Thyroid gland (tissue), 4 donors: ENCODE measurements around the gene TEX2. TPM values are rescaled to one million over a fixed set of nuclear protein-coding genes. Genes with fewer than 3 reads are reported as not detected.

Experiments
- DNase-seq, 2 donors: peaks; one replicate each; pipeline ENCODE4 v3.0.0-alpha.2; 2019
- H3K27ac ChIP-seq, 3 donors: fragments of 200-600 bp; sonication (generic); 1 replicate in 2 of 3; 2 replicates in 1 of 3; pipeline ENCODE4 v1.5.1; 2016 to 2019; ENCODE audit warnings: mild to moderate bottlenecking in 1 of 3, moderate library complexity in 1 of 3
- H3K27me3 ChIP-seq: fragments of 200-600 bp; sonication (generic); one replicate; pipeline ENCODE4 v1.5.1; 2019
- H3K36me3 ChIP-seq, 2 donors: fragments of 200-600 bp; sonication (generic); one replicate each; pipeline ENCODE4 v1.5.1; 2016 to 2019
- H3K4me1 ChIP-seq, 2 donors: fragments of 200-600 bp; sonication (generic); one replicate each; pipeline ENCODE4 v1.5.1; 2017 to 2019
- H3K4me3 ChIP-seq, 3 donors: fragments of 200-600 bp; sonication (generic); replicated peaks in 1 of 3; 1 replicate in 2 of 3; 2 replicates in 1 of 3; pipeline ENCODE4 v1.5.1; 2016; ENCODE audit warnings: mild to moderate bottlenecking in 1 of 3
- H3K9me3 ChIP-seq: fragments of 200-600 bp; sonication (generic); one replicate; pipeline ENCODE4 v1.5.1; 2017
- POLR2A ChIP-seq, 2 donors: fragments of 450-650 bp; IDR thresholded peaks; one replicate each; pipeline ENCODE4 v1.6.1; 2017; ENCODE audit warnings: antibody characterized with exemption in 2 of 2, mild to moderate bottlenecking in 2 of 2, moderate library complexity in 1 of 2
- WGBS, 2 donors: methylation state at CpG; one replicate each; pipeline ENCODE4 v1.1.5; 2017; 5-methylcytosine and 5-hydroxymethylcytosine counted together
- intact Hi-C: fragments of 100-400 bp; cut with DNase I; formaldehyde crosslinking; loops from one replicate; pipeline ENCODE4 v1.15.1; 2023
- total RNA-seq, 4 donors: library from RNA; depleted of rRNA; stranded (reverse); fragments of >200 nt; gene quantifications; one replicate each; pipeline ENCODE4 v1.2.3, GENCODE V29; 2016
- TF ChIP-seq, protein P1 (sequence below), 6 experiments: fragments of 200-600 bp in 3 of 6; fragments of 450-650 bp in 3 of 6; sonication (generic) in 3 of 6; IDR thresholded peaks; one replicate each; pipeline ENCODE4 v1.5.1; 2016 to 2019; ENCODE audit warnings: antibody characterized with exemption in 6 of 6, mild to moderate bottlenecking in 2 of 6, inconsistent platforms in 1 of 6, moderate library complexity in 1 of 6

TEX2 gene
- total RNA-seq, 4 donors from 2014 or later: 63.9 to 101 (median 71.7) TPM

GRCh38 chr17:64120159-64120810 lies 142.8 kb downstream of the TEX2 start:
- peaks cover 9 to 17% of the 10 kb centered on the region in 2 donors for H3K4me1 ChIP-seq
- no peaks in the 10 kb centered on the region for H3K36me3 ChIP-seq
- no peak overlapping the region for H3K4me3 ChIP-seq
- WGBS, 2 donors: 80 to 86% methylated on average over 3 of the region's 3 CpGs
- no peaks in the 10 kb centered on the region for H3K27me3 ChIP-seq
- no peaks in the 10 kb centered on the region for H3K9me3 ChIP-seq
- DNase-seq: no peak
- TF ChIP-seq, protein P1, sequence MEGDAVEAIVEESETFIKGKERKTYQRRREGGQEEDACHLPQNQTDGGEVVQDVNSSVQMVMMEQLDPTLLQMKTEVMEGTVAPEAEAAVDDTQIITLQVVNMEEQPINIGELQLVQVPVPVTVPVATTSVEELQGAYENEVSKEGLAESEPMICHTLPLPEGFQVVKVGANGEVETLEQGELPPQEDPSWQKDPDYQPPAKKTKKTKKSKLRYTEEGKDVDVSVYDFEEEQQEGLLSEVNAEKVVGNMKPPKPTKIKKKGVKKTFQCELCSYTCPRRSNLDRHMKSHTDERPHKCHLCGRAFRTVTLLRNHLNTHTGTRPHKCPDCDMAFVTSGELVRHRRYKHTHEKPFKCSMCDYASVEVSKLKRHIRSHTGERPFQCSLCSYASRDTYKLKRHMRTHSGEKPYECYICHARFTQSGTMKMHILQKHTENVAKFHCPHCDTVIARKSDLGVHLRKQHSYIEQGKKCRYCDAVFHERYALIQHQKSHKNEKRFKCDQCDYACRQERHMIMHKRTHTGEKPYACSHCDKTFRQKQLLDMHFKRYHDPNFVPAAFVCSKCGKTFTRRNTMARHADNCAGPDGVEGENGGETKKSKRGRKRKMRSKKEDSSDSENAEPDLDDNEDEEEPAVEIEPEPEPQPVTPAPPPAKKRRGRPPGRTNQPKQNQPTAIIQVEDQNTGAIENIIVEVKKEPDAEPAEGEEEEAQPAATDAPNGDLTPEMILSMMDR (IDR thresholded peaks at IDR 0.05): no peak
- TF ChIP-seq POLR2A (IDR thresholded peaks at IDR 0.05): no peak
- no peak overlapping the region for H3K27ac ChIP-seq
- intact Hi-C loops: no loop called here

- no peak overlapping the region for H3K4me3 ChIP-seq
- no peaks in the 10 kb centered on the region for H3K36me3 ChIP-seq
- no peaks in the 10 kb centered on the region for H3K27me3 ChIP-seq
- WGBS, 2 donors: 45 to 51% methylated on average over 10 of the region's 10 CpGs
- TF ChIP-seq, protein P1 (IDR thresholded peaks at IDR 0.05): no peak
- TF ChIP-seq POLR2A (IDR thresholded peaks at IDR 0.05): no peak
- no peak overlapping the region for H3K27ac ChIP-seq
- no peaks in the 10 kb centered on the region for H3K9me3 ChIP-seq
- peak; percentile 79 to 83 for DNase-seq
- peaks cover 9 to 23% of the 10 kb centered on the region in 2 donors for H3K4me1 ChIP-seq
- intact Hi-C loops: no loop called here
Measured at GRCh38 chr17:64117981-64118979, 144.8 kb downstream of the TEX2 start.

- Histone ChIP-seq H3K27me3 (no peaks in the 10 kb centered on the region), H3K27ac (no peak overlapping the region), H3K9me3 (no peaks in the 10 kb centered on the region), H3K4me3 (no peak overlapping the region), H3K36me3 (no peaks in the 10 kb centered on the region), H3K4me1 (peaks cover 9 to 23% of the 10 kb centered on the region in 2 donors)
- WGBS, 2 donors: 89 to 92% methylated on average over 7 of the region's 7 CpGs
- intact Hi-C loops: no loop called here
- TF ChIP-seq, protein P1 (IDR thresholded peaks at IDR 0.05): no peak
- no peak for TF ChIP-seq POLR2A (IDR thresholded peaks at IDR 0.05)
- DNase-seq: no peak
Measured at GRCh38 chr17:64115822-64116534, 147.1 kb downstream of the TEX2 start.

GRCh38 chr17:64115043-64115698 lies 147.9 kb downstream of the TEX2 start:
- WGBS, 2 donors: 91 to 94% methylated on average over 8 of the region's 8 CpGs
- Histone ChIP-seq H3K4me3 (no peak overlapping the region), H3K9me3 (no peaks in the 10 kb centered on the region), H3K4me1 (peaks cover 9 to 23% of the 10 kb centered on the region in 2 donors), H3K27ac (no peak overlapping the region), H3K27me3 (no peaks in the 10 kb centered on the region), H3K36me3 (no peaks in the 10 kb centered on the region)
- intact Hi-C loops: no loop called here
- no peak for TF ChIP-seq POLR2A (IDR thresholded peaks at IDR 0.05)
- TF ChIP-seq, protein P1 (IDR thresholded peaks at IDR 0.05): no peak
- DNase-seq: no peak
